ENCODE measurements around the gene TBX6.

TBX6 gene

DNA sequence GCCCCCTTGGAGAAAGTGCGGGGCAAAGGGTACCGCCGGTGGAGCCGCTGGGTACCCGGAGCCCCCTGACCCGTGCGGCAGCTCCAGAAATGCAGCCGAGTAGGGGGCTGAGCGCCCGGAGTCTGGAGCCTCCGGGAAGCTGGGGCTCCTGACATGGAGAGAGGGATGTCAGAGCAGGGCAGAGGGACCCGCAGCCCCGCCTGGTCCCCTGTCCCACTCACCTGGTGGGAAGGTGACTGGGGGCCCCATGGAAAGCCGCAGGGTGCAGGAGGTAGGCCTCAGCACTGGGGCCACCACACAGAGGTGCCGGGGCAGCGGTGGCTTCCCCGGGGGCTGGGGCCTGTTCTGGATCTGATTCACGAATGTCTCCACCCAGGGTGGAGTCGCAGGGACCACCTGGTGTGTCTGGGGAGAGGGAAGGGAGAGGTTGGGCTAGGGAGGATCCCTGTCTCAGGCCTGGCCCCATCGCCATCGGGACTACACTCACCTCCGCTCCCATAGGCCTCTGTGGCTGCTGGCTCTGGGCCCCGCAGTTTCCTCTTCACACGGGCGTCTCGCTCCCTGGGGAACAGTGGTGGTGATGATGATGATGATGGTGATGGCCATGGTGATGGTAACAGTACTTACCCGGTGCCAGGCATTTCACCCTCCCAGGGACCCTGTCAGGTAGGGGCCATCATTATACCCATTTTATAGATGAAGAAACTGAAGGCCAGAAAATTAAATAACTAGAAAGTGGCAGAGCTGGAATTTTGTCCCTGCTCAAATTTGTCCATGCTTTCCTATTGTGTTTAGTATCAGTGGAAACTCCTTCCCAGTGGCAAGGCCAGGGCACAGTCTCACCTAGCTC, 5.2 kb downstream of the TBX6 start:
- DNase-seq: no peak

DNA sequence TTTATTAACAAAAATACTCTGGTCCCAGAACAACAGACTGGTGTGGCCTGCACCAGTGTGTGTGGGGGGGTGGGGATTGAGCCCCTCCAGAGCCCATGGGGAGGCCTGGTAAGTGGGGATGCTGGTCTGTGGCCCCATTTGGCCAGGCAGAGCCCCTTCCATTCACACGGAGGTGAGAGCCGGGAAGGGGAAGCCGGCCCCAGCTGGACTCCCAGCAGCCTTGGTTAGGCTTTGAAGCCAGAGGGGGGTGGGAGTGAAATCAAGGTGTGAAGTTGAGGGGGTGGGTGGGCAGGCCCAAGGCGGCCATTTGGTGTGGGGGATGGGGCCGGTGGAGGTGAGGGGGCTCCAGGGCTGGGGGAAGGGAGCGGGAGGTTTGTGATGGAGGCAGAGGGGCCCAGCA, 5.9 kb downstream of the TBX6 start:
- DNase-seq: no peak

DNA sequence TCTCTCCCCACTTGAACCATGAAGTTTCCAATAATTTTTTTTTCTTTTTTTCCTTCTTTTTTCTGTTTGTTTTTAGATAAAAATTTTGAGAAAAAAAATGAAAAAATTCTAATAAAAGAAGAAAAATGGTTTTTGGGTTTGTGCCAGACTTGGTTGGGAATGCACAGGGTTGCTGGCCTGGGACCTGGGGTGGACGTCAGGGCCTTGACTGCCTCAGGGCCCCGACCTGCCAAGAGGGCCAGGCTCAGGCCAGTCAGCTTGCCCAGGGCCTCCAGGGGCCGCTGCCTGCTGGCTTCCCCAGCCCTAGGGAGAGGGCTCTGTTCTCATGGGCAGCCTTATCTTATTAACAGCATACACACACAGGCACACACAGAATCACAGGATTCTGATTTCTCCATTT, 6.5 kb downstream of the TBX6 start:
- no peak for DNase-seq

DNA sequence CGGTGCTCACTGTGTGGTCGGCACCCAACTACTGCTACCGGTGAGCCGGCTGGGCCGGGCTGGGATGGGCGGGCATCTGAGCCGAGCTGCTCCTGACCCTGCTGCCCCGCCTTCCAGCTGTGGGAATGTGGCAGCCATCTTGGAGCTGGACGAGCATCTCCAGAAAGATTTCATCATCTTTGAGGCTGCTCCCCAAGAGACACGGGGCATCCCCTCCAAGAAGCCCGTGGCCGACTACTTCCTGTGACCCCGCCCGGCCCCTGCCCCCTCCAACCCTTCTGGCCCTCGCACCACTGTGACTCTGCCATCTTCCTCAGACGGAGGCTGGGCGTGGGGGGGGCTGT, 6.9 kb downstream of the TBX6 start:
- no peak for DNase-seq

DNA sequence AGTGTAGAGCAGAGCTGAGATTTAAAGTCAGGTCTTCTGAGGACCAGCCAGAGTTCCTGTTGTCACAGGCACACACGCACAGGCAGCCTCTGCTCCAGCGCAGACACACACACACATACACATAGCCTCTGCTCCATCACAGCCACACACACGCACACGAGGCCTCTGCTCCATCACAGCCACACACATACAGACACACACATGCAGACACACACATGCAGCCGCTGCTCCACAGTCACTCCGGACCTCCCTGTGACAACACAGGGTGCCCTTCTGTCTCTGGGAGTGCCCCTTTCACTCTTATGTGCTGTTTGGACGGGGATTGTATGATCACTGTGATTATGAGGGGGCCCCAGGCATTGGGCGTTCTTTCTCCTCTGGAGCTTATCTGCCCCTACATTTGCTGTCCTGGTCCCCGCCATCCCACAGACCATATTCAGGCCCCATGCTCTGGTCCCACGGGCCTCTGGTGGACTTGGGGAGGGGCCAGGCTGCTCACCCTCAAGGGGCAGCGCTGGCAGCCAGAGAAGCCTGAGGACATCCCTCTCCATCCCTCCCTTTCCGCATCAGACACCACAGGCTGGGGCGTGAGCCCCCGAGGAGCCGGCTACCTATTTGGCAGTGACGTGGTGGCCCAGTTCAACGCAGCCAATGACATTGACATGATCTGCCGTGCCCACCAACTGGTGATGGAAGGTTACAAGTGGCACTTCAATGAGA, 7.5 kb downstream of the TBX6 start:
- no peak for DNase-seq

DNA sequence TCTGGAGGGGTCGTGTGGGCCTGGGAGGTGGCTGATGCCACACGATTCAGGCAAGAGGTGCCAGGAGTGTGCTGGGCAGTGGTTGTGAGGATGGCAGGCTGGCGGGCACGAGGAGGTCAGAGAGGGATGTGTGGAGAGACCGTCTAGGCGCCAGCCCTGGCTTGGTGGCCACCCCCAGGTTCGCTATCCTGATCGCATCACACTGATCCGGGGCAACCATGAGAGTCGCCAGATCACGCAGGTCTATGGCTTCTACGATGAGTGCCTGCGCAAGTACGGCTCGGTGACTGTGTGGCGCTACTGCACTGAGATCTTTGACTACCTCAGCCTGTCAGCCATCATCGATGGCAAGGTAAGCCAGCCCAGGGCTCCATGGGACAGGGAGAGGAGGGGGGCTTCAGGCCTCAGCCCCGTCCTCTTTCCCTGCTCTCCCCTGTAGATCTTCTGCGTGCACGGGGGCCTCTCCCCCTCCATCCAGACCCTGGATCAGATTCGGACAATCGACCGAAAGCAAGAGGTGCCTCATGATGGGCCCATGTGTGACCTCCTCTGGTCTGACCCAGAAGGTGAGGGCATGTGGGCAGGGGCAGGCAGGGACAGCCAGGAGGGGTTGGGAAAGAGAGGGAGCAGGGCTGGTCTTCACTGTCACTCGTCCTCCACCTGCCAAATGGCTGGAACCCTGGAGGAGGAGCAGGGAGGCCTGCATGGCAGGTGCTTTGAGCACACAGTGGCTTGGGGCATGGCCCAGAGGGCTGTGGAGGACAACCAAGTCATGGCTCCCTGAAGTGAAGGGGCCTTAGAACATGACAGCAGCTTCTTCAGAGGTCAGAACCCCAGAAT, 8.3 kb downstream of the TBX6 start:
- no peak for DNase-seq

DNA sequence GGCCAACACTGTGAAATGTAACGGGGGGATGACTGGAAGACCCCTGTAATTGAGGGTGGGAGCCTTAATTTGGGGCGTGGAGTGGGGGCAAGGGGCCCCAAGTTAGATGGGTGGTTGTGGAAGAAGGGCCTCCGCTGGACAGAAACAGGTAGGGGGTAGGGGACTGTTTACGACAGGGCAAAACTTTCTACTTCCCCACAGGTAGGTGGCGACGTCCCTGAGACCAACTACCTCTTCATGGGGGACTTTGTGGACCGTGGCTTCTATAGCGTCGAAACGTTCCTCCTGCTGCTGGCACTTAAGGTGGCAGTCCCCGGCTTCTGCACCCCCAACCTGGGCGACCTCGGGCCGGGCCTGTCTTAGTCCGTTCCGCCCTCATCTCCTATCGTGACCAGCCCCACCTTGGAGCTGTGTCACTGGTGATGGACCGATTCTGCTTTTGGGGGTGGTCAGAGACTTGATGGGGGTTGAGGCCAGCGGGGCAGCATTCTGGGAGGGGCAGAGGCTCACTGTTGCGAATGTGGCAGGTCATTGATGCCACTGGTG, 9.1 kb downstream of the TBX6 start:
- no peak for DNase-seq

DNA sequence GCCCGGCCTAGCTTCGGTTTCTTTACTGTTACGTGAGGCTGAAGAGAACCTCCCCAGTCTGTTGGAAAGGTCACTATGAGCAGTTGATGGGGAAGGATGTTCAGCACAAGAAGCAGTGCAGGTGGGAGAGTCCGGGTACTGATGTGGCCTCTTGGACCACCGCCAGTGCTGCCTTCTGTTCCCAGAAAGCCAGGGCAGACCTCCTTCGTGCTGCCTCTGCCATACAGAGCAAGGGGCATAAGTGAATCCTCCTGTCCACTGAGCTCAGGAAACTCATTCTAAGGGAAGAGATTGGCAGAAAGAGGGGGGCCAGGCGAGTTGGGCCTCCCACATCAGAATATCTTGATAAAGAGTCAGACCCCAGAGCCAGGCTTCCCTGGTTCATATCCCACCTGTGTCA, 12.2 kb downstream of the TBX6 start:
- no peak for DNase-seq

DNA sequence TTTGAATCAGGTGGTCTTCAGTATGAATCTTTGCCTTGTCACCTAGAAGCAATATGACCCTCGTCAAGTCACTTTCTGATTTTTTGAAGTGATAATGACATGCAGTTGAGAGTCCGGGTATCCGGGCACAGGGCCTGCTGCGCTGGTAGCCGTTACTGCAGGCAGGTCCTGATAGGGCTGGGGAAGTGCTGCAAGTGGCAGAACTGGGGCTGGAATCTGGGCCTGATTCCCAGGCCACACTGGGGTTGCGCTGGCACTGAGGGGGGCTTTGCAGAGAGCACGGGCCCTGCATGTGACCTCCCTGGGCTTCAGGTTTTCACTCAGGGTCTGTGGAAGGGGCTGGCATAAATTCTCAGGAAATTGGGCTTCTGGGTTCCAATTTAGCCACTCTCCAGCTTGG, 13.0 kb downstream of the TBX6 start:
- no peak for DNase-seq

DNA sequence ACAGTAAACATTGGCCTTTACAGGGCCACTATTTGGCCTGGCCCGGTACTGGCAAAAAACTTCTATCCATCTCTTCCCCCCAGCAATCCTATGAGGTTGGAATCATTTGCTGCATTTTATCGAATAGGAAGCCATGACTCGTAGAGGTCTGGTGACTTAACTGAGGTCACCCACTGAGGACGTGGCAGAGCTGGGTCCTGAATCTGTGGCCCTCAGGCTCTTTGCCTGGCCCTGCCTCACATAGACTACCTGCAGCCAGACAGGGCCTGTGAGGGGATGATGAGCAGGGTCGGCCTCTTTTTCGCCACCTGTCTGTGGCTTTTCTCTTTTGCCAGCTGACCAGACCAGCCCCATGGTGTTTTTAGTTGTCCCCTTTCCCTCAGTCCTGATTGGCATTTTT, 14.1 kb downstream of the TBX6 start:
- no peak for DNase-seq

DNA sequence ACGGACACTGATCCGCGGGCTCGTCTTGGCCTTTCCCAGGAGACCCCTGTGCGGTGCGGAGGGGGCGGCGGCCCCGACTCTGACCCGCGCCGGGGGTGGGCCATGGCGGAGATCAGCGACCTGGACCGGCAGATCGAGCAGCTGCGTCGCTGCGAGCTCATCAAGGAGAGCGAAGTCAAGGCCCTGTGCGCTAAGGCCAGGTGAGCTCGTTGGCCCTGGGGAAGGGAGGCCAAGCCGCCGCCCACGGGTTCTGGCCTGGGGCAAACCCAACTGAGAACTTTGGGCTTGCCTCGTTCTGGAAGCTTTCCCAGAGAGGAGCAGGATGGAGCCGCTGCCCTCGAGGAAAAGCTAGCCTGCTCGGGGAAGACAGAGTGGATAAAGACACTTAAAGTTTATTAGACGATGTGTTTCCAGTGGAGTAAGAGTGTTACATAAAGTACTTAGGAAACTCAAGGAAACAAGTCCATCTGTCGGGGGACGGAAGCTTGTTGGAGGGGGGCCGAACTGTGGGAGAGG, 15.4 kb downstream of the TBX6 start:
- no peak for DNase-seq

DNA sequence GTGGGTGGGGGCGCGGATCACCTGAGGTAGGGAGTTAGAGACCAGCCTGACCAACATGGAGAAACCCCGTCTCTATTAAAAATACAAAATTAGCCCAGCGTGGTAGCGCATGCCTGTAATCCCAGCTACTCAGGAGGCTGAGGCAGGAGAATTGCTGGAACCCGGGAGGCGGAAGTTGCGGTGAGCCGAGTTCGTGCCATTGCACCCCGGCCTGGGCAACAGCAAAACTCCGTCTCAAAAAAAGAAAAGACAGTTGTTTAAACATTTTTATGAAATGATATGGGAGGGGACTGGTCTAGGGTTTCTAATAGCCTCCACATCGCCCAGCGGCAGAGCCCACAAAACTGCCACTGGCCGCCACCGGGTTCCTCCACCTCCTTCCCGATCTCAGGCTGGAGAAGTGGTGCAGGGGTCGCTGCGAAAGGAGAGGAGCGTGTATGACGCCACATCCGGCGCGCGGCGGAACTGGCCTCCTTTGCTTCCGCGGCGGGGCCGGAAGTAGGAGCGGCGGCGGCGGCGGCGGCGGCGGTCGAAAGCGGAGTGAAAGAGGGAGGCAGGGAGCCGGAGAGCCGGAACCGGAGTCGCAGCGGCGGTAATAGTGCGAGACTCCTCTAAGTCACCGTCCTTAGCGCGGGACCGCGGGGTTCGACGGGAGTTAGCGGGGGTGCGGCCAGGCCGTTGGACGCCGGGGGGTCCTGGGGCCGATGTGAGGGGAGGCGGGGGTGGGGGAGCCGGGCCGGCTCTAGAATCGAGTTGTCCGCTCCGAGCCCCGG, 16.0 kb downstream of the TBX6 start, which contains the start of gene PPP4C:
TSS of gene PPP4C (plus strand) at position 492 of the 773 bp plus-strand sequence. CDS start 384 bp downstream, outside the sequence.
- DNase-seq: peak; percentile 87

DNA sequence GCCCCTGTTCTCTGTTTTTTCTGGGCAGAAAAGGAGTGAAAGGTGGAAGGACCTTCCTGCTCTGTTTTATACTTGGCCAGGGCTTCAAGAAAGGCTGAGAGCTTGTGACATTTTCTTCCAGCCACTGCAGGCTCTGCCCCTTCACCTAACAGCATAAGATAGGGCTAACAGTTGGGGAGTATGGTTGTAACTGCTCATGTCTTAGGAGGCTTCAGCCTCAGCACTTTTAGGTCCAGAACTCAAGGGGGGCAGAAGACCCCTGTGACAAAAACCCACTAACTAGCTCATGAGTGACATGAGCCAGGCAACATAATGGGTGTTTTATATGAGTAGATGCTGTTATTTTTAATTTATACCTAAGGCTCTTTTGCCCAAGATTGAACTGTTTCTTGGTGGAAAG, 21.2 kb downstream of the TBX6 start:
- no peak for DNase-seq

DNA sequence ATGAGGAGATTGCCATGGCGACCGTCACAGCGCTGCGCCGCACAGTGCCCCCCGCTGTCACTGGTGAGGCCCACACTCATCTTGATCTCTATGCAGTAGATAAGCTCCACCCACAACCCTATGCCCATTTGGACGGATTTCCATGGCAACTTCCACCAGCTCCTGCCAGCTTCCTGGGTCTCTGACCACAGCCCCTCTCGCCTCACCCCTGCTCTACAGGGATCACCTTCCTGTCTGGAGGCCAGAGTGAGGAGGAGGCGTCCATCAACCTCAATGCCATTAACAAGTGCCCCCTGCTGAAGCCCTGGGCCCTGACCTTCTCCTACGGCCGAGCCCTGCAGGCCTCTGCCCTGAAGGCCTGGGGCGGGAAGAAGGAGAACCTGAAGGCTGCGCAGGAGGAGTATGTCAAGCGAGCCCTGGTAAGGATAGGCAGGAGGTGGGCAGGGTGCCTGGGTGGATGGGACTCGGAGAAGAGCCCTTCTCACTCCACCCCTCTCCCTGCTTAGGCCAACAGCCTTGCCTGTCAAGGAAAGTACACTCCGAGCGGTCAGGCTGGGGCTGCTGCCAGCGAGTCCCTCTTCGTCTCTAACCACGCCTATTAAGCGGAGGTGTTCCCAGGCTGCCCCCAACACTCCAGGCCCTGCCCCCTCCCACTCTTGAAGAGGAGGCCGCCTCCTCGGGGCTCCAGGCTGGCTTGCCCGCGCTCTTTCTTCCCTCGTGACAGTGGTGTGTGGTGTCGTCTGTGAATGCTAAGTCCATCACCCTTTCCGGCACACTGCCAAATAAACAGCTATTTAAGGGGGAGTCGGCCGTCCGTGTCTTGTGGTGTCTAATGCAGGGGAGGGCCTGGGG, 21.9 kb downstream of the TBX6 start:
- DNase-seq: peak; percentile 45

DNA sequence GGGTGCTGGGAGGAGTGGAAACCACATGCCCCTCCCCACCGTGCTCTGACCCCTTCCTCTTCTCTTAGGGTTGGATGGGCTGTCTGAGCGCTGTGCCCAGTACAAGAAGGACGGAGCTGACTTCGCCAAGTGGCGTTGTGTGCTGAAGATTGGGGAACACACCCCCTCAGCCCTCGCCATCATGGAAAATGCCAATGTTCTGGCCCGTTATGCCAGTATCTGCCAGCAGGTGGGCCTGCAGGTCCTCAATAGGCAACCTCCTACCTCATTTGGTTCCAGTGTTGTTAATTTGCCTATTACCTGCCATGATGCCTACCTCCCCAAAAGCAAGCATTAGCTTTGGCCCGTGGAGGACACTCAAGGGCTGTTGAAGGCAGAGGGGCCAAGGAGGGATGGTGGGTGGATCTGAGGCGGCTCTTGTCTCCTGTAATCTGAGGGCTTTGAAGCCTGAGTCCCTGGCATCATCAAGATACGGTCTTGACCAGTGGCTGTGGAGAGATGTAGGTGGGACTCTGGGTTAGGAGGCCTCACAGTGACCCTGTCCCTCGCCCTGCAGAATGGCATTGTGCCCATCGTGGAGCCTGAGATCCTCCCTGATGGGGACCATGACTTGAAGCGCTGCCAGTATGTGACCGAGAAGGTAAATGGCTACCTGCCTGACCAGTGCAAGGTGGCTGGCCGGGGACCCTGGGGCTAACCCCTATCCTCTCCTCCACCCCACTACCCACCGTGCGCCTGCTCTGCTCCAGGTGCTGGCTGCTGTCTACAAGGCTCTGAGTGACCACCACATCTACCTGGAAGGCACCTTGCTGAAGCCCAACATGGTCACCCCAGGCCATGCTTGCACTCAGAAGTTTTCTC, 22.7 kb downstream of the TBX6 start:
- DNase-seq: no peak

DNA sequence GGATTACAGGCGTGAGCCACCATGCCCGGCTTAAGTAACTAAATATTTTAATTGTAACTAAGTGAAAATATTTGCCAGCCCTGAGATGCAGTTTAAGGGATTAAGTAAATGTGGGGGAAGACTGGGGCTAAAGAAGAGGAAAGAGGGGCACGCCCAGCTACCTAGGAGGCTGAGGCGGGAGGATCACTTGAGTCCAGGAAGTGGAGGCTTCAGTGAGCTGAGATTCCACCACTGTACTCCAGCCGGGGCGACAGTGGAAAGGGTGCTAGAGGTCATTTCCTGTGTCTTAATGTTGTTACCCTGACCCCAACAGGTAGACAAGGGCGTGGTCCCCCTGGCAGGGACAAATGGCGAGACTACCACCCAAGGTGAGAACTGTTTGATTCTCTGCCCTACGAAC, 23.4 kb downstream of the TBX6 start:
- no peak for DNase-seq

DNA sequence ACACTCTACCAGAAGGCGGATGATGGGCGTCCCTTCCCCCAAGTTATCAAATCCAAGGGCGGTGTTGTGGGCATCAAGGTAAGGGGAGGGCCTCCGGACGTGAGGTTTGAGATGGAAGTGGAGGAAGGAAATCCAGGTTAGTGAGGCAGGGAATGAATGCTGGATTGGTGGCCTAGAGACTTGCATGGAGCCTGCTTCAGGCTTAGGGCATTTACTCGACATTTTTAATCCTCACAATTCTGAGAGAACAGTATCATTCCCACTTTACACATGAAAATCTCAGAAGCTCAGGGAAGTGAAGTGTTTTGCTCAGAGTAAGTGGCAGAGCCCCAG, 24.2 kb downstream of the TBX6 start:
- DNase-seq: no peak

DNA sequence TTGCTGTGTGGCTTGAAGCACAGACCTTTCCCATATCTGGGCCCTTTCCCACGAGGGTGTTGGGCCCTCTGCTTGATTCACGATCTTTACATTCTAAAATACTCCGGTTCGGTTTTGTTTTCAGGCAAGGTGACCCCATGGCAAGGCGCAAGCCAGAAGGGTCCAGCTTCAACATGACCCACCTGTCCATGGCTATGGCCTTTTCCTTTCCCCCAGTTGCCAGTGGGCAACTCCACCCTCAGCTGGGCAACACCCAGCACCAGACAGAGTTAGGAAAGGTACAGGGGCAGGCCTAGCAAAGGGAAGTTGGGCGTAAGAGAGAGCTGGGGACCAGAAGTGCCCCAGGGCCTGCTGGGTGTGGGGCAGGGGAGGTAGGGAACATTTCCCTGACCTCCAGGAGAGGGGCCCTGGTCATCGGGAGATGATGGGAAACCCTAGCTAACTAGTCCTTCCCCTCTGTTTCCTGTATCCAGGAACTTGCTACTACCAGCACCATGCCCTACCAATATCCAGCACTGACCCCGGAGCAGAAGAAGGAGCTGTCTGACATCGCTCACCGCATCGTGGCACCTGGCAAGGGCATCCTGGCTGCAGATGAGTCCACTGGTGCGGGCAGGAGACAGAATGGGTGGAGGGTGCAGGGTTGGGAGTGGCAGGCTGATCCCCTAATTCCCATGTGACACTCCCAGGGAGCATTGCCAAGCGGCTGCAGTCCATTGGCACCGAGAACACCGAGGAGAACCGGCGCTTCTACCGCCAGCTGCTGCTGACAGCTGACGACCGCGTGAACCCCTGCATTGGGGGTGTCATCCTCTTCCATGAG, 24.8 kb downstream of the TBX6 start:
- DNase-seq: no peak

Data from NCI-H2227 treated with DMSO at 0.1 percent for 48 hours (cell line).